CD4-positive, alpha-beta T cell treated with Interferon alpha-2 for 1 hour (primary cell): ENCODE results near the gene ADGRD1.

Experiments
- DNase-seq, 2 donors: peaks; one replicate each; pipeline ENCODE4 v3.0.0-alpha.2; 2020 to 2022

The ADGRD1 gene

GRCh38 chr12:131027876-131028586 is 74.3 kb downstream of the ADGRD1 start:
- DNase-seq = no peak

- DNase-seq = no peak
Measured at GRCh38 chr12:131028587-131029338, 75.1 kb downstream of the ADGRD1 start.

- no peak for DNase-seq
Measured at GRCh38 chr12:131030472-131031328, 77.0 kb downstream of the ADGRD1 start.

- no peak for DNase-seq
Measured at GRCh38 chr12:131032082-131032750, 78.5 kb downstream of the ADGRD1 start.

- DNase-seq = no peak
Measured at GRCh38 chr12:131033486-131033885, 79.8 kb downstream of the ADGRD1 start.

- DNase-seq = no peak
Measured at GRCh38 chr12:131033886-131034482, 80.3 kb downstream of the ADGRD1 start.

GRCh38 chr12:131034631-131035244 is 81.0 kb downstream of the ADGRD1 start:
- DNase-seq = no peak

GRCh38 chr12:131035245-131035681 is 81.6 kb downstream of the ADGRD1 start:
- DNase-seq = peak in 1 of 2 donors; percentile 4

- DNase-seq = no peak
Measured at GRCh38 chr12:131038159-131038558, 84.5 kb downstream of the ADGRD1 start.

- DNase-seq = no peak
Measured at GRCh38 chr12:131038961-131039950, 85.5 kb downstream of the ADGRD1 start.

GRCh38 chr12:131040491-131040890 is 86.8 kb downstream of the ADGRD1 start:
- DNase-seq = no peak

- DNase-seq = no peak
Measured at GRCh38 chr12:131041216-131041967, 87.7 kb downstream of the ADGRD1 start.

- no peak for DNase-seq
Measured at GRCh38 chr12:131041968-131042833, 88.5 kb downstream of the ADGRD1 start.

GRCh38 chr12:131042834-131043245 is 89.1 kb downstream of the ADGRD1 start:
- no peak for DNase-seq

GRCh38 chr12:131043401-131043871 is 89.7 kb downstream of the ADGRD1 start:
- no peak for DNase-seq

GRCh38 chr12:131044136-131044535 is 90.4 kb downstream of the ADGRD1 start:
- no peak for DNase-seq

GRCh38 chr12:131044760-131045381 is 91.2 kb downstream of the ADGRD1 start:
- no peak for DNase-seq
